CD4-positive, alpha-beta T cell treated with Interleukin-21 for 1 hour (primary cell): ENCODE measurements around the gene NMU.
"Not testable (repeated sequence)": the region's sequence is repeated elsewhere in the genome, so short reads cannot be mapped to it uniquely, and the experiment has no call there.

ENCODE experiments used
- DNase-seq: peaks from one replicate; pipeline ENCODE4 v3.0.0-alpha.2; 2020

Gene NMU, protein sequence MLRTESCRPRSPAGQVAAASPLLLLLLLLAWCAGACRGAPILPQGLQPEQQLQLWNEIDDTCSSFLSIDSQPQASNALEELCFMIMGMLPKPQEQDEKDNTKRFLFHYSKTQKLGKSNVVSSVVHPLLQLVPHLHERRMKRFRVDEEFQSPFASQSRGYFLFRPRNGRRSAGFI

DNA sequence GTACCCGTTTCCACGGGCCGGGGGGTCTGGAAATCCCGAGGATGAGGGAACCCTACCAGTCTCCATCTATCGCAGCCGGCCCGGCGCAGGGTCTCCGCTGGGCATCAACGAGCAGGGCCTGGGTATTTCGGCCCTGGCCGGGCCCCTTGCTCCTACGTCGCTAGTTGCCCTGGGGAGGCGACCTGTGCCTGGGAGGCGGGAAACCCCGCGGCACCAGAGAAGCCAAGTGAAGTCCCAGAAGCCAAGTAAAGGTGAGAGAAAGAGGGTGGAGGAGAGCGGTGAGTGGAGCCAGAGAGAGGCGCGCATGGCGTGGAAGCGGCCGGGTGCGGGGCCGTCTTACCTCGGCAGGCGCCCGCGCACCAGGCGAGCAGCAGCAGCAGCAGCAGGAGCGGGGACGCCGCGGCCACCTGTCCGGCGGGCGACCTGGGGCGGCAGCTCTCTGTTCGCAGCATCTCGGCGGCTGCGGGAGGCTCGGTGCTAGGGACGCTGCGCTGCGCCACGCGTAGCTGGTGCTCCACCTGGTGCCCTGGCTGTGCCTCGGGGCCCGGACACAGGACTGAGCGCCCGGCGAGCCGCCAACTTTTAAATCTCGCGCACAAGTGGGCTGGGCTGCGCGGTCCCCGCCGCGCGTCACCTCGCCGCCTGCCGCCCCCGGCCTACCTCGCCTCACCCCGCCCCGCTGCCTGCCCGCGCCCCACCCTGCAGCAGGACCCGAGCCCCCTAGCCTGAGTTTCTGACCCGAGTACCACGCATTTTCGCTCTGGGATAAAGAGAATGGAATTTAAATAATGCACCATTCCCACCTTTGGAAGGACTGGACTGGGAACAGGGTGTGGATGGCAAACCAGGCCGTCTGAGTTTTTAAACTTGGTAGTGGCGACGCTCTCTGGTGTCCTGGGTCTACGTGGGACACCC lies at the start of gene NMU:
TSS of gene NMU (minus strand) at position 558 of the 915 bp plus-strand sequence. CDS start at position 452, 106 bp downstream.
- peak; percentile 15 for DNase-seq

DNA sequence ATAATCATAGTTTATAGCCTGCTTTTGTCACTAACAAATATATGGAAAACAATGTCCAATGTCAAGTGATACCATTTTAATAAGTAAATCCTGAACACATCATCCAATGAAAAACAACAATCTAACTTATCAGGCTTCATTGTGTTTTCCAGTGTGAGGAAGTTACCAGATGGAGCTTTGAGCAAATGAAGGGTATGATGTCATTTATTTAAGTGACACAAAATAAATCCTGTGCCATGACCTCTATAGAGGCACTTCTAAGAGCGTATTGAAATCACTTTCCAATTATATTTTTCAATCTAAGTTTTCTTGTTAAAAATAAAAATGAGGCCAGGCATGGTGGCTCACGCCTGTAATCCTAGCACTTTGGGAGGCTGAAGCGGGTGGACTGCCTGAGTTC lies 48.2 kb upstream of the NMU start:
- no peak for DNase-seq

DNA sequence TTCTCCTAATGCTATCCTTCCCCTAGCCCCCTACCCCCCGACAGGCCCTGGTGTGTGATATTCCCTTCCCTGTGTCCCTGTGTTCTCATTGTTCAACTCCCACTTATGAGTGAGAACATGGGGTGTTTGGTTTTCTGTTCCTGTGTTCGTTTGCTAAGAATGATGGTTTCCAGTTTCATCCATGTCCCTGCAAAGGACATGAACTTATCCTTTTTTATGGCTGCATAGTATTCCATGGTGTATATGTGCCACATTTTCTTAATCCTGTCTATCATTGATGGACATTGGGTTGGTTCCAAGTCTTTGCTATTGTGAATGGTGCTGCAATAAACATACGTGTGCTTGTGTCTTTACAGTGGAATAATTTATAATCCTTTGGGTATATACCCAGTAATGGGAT lies 46.7 kb upstream of the NMU start:
- DNase-seq, result not testable (repeated sequence)

DNA sequence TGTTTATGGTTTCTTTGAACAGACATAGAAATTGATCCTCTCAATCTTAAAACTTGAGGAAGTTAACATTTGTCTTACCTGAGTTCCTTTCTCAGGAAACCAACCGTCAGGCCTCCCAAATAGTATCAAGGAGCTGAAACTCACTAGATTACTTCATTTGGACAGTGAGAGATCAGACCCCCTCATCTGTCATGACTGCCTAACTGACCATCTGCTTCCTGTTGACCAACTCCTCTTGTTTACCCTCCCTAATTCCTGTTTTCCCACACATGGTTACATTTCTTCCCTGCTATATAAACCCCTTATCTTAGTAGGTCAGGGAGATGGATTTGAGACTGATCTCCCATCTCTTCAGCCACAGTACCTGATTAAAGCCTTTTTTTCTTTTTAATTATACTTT lies 46.2 kb upstream of the NMU start:
- DNase-seq, result no peak

DNA sequence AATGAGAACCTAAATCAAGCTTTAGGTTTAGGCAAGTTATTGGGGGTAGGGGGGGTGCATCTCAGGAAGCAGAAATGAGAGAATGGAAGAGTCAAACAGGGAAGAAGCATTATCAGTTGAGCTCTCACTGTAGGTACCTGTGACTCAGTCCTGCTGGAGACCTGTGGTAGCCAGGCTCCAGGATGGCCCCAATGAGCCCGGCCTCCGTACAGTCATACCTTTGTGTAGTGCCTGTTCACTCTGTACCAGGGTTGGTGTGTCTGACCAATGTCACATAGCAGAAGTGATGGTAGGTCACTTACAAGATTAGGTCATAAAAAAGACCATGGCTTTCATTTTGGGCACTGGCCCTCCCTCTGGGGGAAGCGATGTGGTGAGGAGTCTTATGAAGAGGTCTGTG lies 45.3 kb upstream of the NMU start:
- DNase-seq, result no peak

DNA sequence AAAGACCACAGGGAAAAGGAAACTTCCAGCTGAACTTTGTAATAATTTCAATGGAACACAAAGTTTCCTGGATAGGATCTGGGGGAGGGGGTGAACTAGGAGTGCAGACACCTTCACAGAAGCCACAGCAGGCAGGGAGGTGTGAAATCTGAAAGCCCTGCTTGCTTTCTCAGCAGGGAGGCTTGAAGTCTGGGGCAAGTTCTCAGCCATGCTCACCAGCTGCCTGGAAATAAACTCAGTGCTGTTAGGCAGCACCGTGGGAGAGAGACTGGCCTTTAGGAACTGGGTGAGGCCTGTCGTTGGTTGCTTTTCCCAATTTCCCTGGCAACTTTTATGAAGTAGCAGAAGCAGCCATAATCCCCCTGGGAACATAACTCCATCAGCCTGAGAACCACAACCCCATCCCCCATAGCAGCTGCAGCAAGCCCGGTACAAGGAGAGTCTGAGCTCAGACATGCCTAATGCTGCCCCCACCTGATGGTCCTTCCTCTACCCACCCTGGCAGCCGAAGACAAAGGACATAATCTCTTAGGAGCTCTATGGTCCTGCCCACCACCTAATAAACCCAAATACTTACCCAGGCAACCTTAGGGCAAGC lies 39.2 kb upstream of the NMU start:
- DNase-seq, result no peak

DNA sequence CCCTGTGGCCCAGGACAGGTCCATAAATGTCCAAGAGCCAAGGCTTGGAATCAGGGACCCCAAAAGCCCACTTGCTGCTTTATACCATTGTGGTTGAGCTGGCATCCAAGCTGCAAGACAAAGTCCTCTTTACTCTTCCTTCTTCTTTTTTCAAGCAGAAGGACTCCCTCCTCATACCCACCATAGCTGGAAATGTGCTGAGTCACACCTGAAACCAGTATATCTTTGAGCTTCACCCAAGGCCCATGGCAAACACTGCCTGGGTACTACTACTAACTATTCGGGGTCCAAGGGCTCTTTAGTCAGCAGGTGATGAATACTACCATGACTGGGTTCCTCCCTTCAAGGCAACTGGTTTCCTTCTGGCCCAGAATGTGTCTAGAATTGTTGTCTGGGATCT lies 37.3 kb upstream of the NMU start:
- DNase-seq, result no peak

DNA sequence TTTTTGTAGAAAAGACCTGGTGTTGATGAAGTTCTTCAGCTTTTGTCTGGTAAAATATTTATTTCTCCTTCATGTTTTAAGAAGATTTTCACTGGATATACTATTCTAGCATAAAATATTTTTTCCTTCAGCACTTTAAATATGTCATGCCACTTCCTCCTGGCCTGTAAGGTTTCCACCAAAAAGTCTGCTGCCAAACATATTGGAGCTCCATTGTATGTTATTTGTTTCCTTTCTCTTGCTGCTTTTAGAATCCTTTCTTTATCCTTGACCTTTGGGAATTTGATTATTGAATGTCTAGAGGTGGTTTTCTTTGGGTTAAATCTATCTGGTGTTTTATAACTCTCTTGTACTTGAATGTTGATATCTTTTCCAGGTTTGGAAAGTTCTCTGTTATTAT lies 35.6 kb upstream of the NMU start:
- DNase-seq, result no peak

DNA sequence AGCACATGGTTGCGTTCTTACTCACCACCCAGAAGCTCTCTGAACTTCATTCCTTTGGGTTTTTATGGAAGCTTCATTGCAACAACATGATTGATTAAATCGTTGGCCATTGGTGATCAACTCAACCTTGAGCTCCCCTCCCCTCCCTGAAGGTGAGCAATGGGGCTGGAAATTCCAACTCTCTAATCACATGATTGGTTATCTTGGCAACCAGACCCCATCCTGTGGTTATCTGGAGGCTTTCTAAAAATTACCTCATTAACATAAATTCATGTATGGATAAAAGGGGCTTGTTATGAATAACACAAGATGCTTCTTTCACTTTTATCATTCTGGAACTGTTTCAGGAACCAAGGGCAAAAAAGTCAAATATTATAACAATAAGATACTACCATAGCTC lies 34.6 kb upstream of the NMU start:
- DNase-seq, result no peak

DNA sequence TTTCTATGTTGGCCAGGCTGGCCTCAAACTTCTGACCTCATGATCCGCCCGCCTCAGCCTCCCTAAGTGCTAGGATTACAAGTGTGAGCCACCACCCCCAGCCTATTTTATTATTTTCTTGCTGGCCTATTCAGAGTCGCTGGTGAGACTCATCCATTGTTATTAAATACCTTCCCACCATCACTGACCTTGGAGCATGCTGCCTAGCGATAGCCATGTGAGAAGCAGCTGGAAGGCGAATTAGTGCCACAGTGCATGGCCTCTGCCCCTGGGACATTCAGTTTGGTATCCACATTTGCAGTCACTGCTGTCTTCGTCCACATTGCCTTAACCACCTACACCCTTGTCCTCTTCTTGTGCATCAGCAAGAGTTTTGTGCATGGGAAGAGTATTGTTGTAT lies 32.4 kb upstream of the NMU start:
- DNase-seq, result no peak

DNA sequence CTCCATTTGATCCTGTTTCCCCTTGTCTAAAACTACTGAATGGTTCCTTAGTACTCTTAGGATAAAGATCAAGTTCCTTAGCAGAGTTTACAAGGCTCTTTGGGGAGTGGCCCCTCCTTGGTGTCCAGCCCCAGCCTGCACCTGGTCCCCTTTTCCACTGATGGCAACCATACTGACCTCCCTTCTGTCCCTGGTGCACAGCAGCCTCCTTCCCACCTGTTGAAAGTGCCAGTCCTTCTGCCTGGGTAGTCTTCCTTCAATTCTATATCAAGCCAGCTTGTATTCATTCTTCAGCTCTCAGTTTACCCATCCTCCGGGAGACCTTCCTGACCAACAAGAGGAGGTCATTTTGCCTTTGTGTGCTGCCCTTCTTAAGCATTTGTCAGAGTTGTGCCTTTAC lies 30.4 kb upstream of the NMU start:
- no peak for DNase-seq

DNA sequence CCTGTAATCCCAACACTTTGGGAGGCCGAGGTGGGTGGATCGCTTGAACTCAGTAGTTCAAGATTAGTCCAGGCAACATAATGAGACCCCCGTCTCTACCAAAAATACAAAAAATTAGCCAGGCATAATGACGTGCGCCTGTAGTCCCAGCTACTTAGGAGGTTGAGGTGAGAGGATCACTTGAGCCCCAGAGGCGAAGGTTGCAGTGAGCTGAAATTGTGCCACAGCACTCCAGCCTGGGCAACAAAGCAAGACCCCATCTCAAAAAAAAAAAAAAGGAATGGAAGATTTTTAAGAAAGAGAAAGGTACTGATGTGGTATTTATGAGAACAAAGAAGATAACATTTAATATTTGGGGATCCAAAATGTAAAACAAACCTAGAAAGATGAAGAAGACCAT lies 27.0 kb upstream of the NMU start:
- DNase-seq, result no peak

DNA sequence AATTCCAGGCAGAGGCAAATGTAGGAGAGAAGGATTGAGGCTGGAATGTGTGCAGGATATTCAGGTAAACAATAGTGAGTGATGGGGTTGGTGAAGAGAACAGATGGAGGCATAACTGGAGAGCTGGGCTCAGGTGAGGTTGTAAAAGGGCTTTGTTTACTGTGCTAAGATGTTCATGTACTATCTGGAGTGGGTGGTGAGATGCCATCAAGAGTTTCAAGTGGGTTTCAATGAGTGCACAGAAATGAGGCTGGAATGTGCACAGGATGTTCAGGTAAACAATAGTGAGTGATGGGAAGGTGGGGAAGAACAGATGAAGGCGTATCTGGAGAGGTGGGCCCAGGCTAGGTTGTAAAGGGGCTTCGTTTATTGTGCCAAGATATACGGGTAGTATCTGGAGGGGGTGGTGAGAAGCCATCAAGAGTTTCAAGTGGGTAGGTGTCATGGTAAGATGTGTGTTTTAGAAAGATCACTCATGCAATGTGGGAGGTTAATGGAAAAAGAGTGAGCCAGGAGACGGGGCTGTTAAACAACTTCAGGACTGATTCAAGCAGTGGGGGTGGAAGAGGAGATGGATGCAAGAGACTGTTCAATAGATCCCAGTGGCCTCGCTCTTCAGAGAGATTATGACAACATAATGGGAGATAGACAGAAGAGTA lies 25.4 kb upstream of the NMU start:
- no peak for DNase-seq

DNA sequence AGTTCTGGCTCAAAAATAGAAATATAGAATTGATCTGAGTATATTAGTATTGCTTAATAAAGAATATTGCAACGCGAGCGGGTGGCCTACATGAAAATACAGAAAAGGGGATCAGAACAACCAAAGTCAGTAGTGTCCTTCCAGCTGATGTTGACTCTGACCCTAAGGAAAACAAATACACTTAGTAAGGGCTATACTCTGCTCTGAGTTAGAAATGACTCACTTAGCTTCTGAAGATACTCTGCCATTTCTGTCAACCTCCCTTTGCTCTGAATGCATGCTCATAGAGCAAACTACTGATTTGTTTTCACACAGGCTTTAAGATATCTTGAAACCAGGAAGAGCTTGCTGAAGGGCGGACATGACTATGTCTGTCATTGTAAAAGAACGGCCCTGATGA lies 22.6 kb upstream of the NMU start:
- DNase-seq, result no peak

DNA sequence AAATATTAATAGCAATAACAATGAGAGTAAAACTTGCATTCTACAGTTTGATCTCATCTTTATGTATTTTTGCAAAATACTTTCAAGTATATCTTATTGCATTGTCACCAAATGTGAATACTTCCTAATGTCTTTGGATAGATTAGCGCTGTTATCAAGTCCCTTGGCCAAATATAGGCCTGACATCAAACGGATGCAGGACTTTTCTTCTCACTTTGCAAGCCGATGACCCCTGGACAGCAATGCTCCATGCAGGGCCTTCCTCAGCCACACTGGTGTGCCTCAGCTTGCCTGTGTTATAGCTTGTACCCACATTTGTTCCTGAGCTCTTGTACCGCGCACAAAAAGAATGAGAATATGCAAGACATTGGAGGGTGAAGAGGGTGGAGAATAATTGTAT lies 18.0 kb upstream of the NMU start:
- DNase-seq, result no peak

DNA sequence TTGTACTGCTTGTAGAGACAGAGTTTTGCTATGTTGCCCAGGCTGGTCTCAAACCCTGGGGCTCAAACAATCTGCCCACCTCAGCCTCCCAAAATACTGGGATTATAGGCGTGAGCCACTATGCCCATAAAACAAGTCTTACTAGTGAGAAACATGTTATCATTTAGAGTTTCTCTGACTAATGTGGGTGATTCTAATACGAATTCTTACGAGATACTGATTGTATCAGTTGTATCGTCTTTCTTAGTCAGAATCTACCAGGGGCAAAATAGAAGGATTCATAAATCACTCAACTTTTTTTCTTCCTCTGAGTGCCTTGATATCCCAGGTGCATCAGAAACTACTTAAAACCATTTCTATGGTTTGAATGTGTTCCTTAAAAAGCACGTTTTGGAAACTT lies 14.4 kb upstream of the NMU start:
- no peak for DNase-seq

DNA sequence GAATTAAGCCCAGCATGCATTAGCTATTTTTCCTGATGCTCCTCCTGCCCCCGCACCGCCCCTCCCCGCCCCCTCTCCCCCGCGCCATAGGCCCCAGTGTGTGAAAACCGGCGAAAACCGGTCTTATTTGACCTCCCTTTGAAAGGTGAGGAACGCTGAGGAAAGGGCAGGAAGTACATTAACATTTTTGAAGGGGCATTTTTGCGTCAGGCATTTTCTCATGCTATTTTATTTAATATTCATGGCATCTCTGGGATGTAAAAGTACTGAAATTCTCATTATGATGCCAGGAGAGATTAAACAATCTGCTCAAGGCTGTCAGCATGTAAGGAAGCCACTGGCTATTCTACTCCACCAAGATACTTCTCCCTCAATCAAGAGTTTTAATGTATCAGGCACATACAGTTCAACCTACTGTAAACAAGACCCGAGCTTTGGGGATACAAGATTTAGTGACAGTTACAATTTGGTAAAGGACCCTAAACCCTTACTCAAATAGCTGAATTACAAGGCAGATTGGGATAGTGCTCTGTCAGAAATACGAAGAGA lies 1.2 kb upstream of the NMU start:
- no peak for DNase-seq

DNA sequence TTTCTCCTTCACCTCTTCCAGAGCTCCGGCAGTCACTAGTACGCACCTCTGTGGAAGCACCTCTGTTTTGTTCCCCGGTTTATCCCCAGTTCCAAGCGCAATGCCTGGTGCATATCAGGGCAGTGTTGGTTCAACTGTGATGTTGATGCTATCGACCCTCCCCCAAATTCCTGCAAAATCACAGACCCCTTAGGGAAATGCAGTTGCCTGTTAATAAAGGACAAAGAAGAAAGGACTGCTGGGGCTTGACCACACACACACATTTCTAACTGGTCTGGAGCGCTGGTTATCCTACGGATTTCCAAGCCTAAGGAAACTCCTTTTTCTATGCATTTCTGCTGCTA lies 530 bp upstream of the NMU start:
- DNase-seq, result no peak

DNA sequence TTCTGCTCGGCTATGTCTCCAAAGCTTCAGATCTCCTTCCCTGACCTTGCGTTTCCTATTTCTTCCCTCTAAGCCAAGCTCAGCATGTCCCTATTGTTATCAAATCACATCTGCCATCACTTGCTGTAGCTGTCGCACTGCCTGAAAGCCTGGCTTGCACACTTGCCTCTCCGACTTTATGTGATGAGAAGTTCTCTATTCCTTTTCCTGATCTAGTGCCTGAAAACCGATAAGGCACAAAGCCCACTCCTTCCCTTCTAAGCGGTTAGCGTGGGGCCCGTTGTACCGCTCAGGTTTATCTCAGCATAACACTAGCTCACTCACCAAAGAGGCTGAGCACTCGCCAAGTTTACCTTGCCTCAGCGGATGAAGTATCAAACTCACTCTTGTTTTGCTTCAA lies 816 bp downstream of the NMU start:
- DNase-seq, result no peak

DNA sequence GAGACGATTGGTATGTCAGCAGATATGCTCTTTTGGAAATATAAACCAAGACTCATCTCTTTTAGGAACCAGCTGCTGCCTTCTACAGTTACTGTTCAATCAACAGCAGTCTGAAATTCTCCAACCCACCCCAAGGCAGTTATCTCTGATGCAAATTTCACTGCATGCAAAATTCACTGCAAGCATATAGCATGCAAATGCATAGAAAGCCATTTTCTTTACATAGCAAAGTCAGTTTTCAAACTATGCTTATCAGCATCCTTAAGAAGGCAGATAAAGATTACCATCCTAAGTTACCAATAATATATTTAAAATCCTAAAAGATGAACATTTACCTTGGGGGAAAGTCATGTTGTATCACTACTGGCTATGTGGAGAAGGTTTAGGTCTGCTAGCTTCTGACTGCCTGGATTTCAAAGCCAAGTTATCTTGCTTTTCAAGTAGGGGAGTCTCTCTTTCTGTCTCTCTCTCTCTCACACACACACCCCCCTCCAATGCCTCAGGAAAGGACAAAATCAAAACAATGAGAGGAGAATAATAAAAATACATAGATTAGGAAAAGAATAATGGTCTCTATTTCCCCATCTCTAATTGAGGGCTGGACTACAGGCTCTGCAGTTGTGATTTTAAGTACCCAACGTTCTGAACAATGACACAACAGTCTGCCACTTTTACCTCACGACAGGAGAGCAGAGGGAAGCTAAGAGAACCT lies 1.5 kb downstream of the NMU start:
- no peak for DNase-seq

DNA sequence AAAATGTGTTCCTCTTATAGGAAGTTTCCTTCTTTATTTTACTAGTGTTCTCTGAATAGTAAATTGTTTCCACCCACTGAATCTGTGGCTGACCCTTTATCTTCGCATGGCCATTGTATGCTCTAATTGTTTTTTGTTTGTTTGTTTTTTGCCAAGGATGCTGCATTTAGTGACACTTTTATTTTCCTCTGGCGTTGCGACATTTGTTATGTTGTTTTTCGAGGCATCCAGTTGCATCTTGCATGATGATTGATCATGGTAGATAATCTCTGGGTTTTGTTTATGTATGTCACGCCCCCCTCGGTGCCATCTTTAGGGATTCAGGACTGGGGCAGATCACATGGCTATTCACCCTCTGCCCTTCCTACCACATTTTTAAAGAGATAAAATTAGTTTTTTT lies 2.2 kb downstream of the NMU start:
- DNase-seq, result no peak

DNA sequence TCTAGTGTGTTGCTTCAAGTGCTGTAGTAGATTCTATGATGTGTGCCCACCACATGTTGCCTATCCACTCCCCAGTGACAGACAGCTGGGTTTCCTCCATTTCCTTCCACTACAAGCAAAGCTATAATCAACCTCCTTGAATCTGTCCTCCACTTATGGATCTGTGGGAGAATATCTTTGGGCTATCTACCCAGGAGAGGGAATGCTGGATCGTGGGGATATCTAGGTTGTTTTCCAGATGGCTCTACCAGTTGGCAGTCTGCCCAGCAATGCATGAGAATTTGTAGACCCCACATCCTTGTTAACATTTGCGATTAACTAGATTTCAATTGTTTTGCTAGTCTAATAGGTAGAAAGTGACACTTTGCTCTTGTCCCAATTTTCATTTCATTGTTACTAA lies 10.3 kb downstream of the NMU start:
- no peak for DNase-seq

DNA sequence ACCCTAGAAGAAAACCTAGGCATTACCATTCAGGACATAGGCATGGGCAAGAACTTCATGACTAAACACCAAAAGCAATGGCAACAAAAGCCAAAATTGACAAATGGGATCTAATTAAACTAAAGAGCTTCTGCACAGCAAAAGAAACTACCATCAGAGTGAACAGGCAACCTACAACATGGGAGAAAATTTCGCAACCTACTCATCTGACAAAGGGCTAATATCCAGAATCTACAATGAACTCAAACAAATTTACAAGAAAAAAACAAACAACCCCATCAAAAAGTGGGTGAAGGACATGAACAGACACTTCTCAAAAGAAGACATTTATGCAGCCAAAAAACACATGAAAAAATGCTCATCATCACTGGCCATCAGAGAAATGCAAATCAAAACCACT lies 12.0 kb downstream of the NMU start:
- DNase-seq, result not testable (repeated sequence)
